Stimulated activated CD4-positive, alpha-beta T cell treated with anti-CD3 and anti-CD28 coated beads, Interleukin-2, amount 100 ng/mL, for 48 hours (primary cell): Measurements from ENCODE around the gene GCSAML.
"Not testable (repeated sequence)": the region's sequence is repeated elsewhere in the genome, so short reads cannot be mapped to it uniquely, and the experiment has no call there.

Experiments used
- DNase-seq, 2 donors: peaks; one replicate each; pipeline ENCODE4 v3.0.0-alpha.2; 2020

Gene GCSAML

GRCh38 chr1:247548769-247549182 lies at the start of gene GCSAML:
Gene GCSAML (plus strand): TSS chr1:247549134. CDS start chr1:247549192, 58 bp downstream.
- no peak for DNase-seq

GRCh38 chr1:247500865-247501264 lies 48.1 kb upstream of the GCSAML start:
- no peak for DNase-seq

DNA sequence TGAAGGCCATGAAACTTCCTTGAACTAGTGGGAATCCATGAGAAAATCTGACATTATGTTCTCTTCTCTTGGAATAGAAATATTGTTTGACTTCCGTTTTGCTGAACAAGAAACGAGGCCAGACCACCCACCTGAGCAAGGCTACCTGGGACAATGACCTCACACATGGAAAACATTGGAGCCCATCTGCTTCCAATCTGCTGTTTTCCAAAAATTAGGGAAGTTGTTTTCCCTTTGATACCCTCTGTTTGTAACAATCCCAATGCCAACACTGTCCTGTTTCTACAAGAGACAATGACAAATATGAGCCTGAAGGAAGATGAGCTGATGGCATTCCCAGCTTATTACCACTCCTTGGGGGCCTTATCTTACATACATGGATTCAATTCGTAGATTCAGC lies 42.1 kb upstream of the GCSAML start:
- DNase-seq: no peak

DNA sequence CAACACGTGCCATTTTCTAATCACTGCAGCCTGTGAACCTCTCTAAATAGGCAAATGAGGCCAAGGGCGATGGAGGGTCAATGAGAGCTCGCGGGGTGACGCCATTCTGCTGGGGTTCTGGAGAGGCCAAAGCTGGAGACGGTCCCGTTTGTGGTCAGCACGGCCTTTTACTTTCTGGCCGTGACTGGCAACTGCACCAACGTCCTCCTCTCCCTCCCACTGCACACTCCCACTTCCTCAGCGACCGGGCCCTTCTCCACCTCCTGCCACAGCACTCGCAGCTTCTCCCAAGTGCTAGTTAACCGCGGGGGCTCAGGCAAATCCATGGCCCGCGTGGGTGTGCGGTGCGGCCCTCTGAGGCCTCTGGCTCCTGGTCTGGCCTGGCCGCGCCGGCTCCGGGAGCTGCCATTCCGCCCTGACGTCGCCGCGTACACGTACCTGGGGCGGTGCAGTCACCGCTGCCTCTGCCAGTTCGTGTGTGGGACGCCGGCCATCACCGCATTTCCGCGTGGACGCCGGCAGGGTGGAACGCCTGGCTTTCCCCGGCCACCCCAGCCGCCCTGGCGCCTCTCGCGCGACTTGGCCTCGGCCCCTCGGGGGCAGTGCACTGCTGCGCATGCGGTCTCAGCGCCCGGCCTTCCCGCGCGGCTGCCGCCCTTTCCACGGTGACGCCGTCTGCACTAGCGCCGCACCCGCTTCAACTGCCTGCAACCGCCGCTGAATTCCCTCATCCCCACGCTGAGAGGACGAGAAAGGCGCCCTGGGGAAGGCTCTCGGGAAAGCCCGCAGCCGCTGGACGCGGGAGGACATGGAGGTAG lies 30.9 kb upstream of the GCSAML start:
- DNase-seq: no peak

- no peak for DNase-seq
Measured at GRCh38 chr1:247518613-247518891, 30.4 kb upstream of the GCSAML start.

- not testable (repeated sequence) for DNase-seq
Measured at GRCh38 chr1:247521886-247522285, 27.0 kb upstream of the GCSAML start.

DNA sequence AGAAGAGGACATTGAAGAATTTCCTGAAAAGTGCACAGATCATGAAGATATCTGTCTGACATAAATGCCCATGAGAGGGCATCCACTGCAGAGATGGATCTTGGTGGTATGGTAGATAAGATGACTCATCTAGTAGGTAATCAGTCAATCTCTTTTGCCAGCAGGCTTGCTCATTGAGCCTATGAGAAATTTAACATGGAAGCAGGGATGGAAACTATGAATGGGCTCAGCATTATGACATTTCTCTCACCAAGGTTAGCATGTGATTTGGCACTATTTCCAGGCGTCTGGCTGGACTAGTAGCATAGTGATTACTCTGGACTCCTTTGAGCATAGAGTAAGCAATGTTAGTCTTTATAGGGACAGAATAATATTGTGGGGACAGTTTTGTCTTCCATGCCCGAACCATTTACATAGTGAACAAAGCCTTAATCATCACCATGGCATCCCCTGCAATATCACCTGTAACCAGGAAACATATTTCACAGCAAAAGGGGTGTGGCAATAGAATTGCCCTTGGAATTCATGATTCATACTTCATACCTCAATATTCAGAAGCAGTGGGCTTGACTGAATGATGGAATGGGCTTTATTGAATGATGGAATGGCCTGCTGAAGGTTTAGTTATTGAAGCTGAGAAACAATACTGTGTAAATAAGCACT lies 20.0 kb upstream of the GCSAML start:
- DNase-seq: no peak

DNA sequence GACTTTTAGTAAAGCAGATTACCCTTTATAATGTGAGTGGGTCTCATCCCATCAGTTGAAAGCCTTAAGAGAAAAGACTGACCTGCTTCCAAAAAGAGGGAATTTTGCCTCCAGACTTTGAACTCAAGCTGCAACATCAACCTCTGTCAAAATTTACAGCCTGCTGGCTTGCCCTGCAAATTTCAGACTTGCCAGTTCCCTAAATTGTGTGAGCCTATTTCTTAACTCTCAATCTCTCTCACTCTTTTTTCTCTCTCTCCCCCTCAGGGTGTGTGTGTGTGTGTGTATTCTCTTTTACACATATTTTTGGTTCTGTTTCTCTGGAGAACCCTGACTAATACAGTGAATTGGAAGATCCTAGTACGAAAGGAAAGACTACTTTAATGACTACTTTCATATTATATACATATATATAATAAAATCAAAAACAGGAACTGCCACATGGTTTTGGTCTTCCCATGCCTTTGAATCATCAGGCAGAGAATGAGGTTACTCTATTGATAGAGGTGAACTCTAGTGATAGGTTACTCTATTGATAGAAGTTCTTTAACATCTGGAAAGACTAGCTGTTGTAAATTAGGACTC lies 19.1 kb upstream of the GCSAML start:
- no peak for DNase-seq

- DNase-seq: no peak
Measured at GRCh38 chr1:247530785-247531184, 18.1 kb upstream of the GCSAML start.

GRCh38 chr1:247531937-247532336 lies 17.0 kb upstream of the GCSAML start:
- DNase-seq: no peak

- no peak for DNase-seq
Measured at GRCh38 chr1:247535402-247535801, 13.5 kb upstream of the GCSAML start.

DNA sequence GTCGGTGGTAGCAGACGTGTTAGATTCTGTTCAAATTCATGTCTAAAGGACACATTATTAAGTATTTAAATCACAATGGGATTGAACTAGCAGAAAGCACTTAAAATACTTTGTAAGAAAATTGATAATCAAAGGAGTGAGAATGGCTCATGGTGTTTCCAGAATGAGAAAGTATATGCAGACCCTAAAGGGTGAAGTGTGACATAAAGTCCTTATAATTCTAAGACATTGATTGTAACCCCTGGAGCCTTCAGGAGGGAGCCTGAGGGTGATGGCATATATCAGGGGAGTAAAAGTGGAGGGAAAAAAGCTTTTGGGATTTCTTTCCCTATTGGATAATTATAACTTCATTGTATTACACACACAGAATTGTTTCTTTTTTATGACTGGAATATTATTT lies 12.6 kb upstream of the GCSAML start, which contains the start of gene OR2C3:
OR2C3 (minus strand) TSS at position 101 of the 400 bp plus-strand sequence. CDS start 3,929 bp downstream, outside the sequence.
- no peak for DNase-seq

GRCh38 chr1:247538561-247538960 lies 10.4 kb upstream of the GCSAML start:
- no peak for DNase-seq

DNA sequence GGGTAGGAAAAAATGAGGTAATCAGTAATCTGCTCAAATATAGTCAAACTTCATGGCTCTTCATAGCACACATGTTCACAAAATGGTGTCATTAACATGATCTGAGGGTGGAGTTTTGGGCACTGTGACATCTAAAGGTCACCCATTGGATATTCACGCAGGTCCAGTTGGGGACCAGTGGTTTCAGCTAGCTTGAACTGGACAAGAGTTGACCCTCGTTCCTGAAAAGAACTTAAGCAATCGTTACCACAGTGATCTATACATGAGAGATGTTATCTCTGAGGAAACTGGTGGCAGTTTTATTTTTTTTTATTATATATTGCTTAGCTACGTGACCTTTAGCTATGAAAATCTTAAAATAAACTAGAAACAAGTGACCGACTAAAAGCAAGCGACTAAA lies 9.7 kb upstream of the GCSAML start:
- no peak for DNase-seq

- no peak for DNase-seq
Measured at GRCh38 chr1:247540581-247540980, 8.4 kb upstream of the GCSAML start.

DNA sequence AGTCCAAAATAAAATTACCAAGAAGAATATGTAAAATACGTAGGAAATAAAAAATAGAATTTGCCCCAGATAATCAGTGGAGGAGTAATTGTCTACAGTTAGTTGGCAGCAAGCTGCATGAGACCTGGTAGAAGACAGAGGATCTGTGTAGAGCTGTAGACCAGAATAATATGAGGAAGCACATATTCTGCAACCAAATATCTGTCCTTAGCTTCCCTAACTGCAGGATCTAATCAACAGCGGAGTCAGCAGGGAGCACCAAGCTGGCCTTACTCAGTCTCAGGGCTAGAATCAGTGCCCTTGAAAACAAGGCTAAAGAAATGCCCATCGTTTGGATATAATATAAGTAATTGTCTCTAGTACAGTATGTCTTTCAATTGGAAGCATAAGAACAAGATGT lies 6.1 kb upstream of the GCSAML start:
- no peak for DNase-seq

DNA sequence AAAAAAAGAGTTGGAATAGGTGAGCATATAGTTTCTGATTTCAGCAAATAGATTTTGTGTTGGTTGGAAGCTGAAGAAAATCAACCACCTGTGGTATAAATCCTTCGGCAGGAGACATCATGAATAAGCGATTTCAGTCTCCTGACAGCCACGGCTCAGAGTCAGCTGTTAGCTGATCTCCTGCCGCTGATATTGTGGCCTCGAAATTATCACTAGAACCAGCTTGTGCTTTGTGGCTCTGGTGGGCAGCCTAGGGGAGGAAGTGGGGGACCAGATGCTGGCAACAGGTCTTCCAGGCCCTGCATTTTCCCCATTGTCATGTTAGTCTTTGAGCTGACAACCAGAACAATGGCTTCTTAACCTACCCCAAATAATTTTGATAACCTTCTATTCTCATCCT lies 842 bp upstream of the GCSAML start:
- no peak for DNase-seq

GRCh38 chr1:247551721-247552120 lies 2.8 kb downstream of the GCSAML start:
- DNase-seq: no peak

GRCh38 chr1:247552231-247552630 lies 3.3 kb downstream of the GCSAML start:
- no peak for DNase-seq

- no peak for DNase-seq
Measured at GRCh38 chr1:247557926-247558674, 9.2 kb downstream of the GCSAML start.

GRCh38 chr1:247561711-247562110 lies 12.8 kb downstream of the GCSAML start:
- no peak for DNase-seq

DNA sequence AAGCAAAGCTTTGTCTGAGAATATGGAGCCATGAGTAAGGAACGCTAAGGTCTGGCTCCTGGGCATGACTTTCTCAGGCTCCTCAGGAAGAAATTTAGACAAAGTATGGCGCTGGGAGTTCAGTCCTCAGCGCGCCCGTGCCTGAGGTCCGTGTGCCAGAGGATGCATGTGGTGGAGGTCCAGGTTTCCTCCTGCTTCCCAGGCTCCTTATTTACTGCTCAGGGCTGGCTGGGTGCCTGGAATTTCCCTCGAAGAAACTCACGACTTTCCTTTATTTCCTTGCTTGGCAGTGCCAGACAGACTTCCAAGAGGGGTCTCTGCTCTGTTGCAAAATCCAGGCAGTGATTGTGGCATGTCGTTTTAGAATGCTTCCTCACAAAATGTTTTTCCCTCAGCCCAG lies 13.3 kb downstream of the GCSAML start:
- DNase-seq: no peak

GRCh38 chr1:247574236-247574635 lies 25.3 kb downstream of the GCSAML start:
- DNase-seq: no peak
